SK-N-MC (cell line): ENCODE data around the gene GALNT7.

Experiments used
- EZH2 ChIP-seq: fragments of 200-600 bp; sonication (generic); IDR thresholded peaks from one replicate; pipeline ENCODE4 v1.6.1; 2017; ENCODE audit warnings: antibody characterized with exemption
- FOXP2 ChIP-seq: optimal IDR thresholded peaks from 2 replicates; pipeline ENCODE3; 2011; ENCODE audit warnings: mild to moderate bottlenecking, moderate library complexity; ENCODE audit not compliant: insufficient read depth; ENCODE audit errors: extremely low read length, control extremely low read depth
- POLR2AphosphoS5 ChIP-seq: IDR thresholded peaks from 2 replicates; pipeline ENCODE4 v1.6.1; 2012; ENCODE audit warnings: mild to moderate bottlenecking, low read depth, low read length, borderline replicate concordance

DNA sequence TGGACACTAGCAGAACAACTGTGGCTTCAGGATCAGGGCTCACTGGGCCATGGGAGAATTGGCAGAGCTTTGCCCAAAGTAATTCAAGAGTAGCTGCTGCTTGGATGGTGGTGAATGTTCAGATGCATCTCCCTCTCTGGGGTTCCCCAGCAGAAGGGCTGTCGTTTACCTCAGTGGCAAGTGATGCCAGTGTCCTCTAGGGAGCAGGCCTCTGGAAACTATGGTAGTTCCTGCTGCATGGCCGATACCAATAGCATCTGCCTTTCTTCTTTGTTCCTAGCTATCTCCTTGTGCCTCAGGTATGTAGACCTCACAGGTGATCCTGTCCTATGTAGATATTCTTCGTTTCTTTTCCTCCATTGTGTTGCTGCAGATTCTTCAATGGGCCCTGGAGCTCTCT is 139.2 kb downstream of the GALNT7 start:
- no peak for TF ChIP-seq EZH2
- no peak for TF ChIP-seq POLR2AphosphoS5
- no peak for TF ChIP-seq FOXP2
